Esophagus squamous epithelium (tissue), 4 donors: Measurements from ENCODE around the gene CHMP3.

Experiments
- CTCF ChIP-seq, 6 experiments: fragments of 450-650 bp in 4 of 6; fragments of 200-600 bp in 2 of 6; sonication (generic) in 2 of 6; IDR thresholded peaks; one replicate each; pipeline ENCODE4 v1.5.1; 2016 to 2019; ENCODE audit warnings: antibody characterized with exemption in 6 of 6, mild to moderate bottlenecking in 4 of 6, moderate library complexity in 4 of 6
- POLR2A ChIP-seq, 4 donors: fragments of 450-650 bp; IDR thresholded peaks; one replicate each; pipeline ENCODE4 v1.6.1; 2017; ENCODE audit warnings: antibody characterized with exemption in 4 of 4, mild to moderate bottlenecking in 4 of 4, moderate library complexity in 3 of 4

DNA sequence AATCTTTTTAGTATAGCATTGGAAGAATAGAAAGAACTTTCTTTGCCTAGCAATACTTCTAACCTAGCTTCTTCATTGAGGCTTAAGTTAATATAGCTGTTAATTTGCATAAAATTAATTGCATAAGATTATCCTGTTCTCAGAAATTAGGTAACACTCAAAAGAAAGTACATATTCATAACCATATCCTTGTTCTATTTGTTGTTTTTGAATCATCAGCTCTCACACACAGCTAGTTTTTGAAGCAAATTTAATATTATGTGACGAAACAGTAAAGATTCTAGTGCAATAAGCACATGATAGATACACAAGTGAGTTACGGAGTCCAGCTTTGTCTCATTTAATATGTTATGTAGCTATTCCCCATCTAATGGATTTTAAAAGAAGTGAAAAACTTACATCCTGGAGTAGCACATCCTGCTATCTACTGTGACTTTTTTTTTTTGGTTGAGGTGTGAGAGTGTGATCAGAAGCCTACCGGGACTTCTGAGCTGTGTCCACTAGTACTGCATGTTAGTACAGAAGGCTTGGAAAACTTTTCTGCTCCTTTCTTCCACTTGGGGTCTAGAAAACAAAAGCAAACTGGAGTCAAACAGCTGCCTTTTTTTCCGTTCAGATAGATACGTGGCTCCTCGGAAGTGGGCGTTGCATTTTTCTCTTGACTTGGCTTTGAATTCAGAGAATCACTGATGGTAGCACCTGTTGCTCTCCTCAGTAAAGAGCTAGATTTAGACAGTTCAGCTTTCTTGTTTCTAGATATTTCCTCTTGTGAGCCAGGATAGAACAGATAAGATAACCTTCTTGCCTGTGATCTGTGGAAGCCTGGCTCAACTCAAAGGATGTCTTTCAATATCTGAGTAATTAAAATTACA is 94.8 kb downstream of the CHMP3 start:
- TF ChIP-seq CTCF (IDR thresholded peaks at IDR 0.05) = no peak
- no peak for TF ChIP-seq POLR2A (IDR thresholded peaks at IDR 0.05)
